ENCODE results near the gene C17orf107.

C17orf107 gene

GRCh38 chr17:4891411-4892410, 7.6 kb upstream of the C17orf107 start:
- peaks cover 24% of the 10 kb centered on the region for H3K36me3 Mint-ChIP-seq (ENCODE audit: low read depth)
- H3K4me1 Mint-ChIP-seq (ENCODE audit: low read depth), result no peaks in the 10 kb centered on the region

GRCh38 chr17:4892499-4893221, 6.7 kb upstream of the C17orf107 start:
- Mint-ChIP-seq H3K27ac (no peak overlapping the region), H3K4me1 (ENCODE audit: low read depth) (no peaks in the 10 kb centered on the region), H3K9me3 (no peaks in the 10 kb centered on the region), H3K4me3 (no peak overlapping the region), H3K27me3 (ENCODE audit: low read depth) (no peaks in the 10 kb centered on the region), H3K36me3 (ENCODE audit: low read depth) (peaks cover 20% of the 10 kb centered on the region)

More at GRCh38 chr17:4891411-4892410, 7.6 kb upstream of the C17orf107 start:
- no peak overlapping the region for H3K4me3 Mint-ChIP-seq
- H3K27me3 Mint-ChIP-seq (ENCODE audit: low read depth), result no peaks in the 10 kb centered on the region
- H3K9me3 Mint-ChIP-seq, result no peaks in the 10 kb centered on the region
- H3K27ac Mint-ChIP-seq, result no peak overlapping the region

DNA sequence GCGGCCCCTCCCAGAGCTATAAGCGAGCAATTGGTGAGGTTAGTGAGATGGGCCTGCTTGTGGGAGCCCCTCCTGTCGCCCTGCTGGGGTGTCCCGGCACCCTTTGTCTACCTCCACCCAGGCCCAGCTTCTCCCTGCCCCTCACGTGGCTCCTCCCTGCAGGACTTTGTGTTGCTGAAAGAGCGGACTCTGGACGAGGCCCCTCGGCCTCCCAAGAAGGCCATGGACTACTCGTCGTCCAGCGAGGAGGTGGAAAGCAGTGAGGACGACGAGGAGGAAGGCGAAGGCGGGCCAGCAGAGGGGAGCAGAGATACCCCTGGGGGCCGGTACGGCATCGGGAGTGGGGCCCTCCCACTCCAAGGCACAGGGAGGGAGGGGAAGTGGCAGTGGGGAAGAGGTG, 6.1 kb upstream of the C17orf107 start:
- Mint-ChIP-seq H3K36me3 (ENCODE audit: low read depth) (peaks cover 20% of the 10 kb centered on the region), H3K27ac (no peak overlapping the region), H3K4me1 (ENCODE audit: low read depth) (no peaks in the 10 kb centered on the region), H3K27me3 (ENCODE audit: low read depth) (no peaks in the 10 kb centered on the region), H3K9me3 (no peaks in the 10 kb centered on the region), H3K4me3 (no peak overlapping the region)

DNA sequence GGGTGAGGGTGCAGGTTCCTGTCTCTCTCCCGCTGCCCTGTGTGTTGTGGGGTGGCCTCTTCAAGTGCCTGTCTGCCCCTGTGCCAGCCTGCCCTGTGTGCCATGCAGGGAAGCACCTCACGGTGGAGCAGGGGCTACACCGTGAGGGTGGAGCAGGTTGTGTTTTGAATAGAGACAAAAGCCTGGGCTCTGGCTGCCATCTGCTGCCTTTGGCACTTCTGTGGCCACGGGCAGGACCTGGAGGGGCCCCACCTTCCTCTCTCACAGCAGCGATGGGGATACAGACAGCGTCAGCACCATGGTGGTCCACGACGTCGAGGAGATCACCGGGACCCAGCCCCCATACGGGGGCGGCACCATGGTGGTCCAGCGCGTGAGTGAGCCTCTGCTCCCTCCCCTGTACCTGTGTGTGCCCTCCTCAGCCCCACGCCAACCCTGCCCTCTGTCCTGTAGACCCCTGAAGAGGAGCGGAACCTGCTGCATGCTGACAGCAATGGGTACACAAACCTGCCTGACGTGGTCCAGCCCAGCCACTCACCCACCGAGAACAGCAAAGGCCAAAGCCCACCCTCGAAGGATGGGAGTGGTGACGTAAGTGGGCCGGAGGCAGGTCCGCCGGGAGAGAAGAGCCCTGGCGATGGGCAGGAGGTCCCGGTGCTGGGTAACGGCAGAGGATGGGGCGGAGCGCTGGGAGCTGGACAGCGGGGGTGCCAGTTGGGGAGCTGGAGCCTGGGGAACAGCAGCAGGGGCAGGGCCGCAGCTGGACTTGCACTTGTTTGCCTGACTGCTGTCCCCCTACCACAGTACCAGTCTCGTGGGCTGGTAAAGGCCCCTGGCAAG, 5.4 kb upstream of the C17orf107 start:
- Mint-ChIP-seq H3K27ac (no peak overlapping the region), H3K9me3 (no peaks in the 10 kb centered on the region), H3K36me3 (ENCODE audit: low read depth) (peaks cover 20% of the 10 kb centered on the region), H3K4me1 (ENCODE audit: low read depth) (peaks cover 3% of the 10 kb centered on the region), H3K27me3 (ENCODE audit: low read depth) (no peaks in the 10 kb centered on the region), H3K4me3 (no peak overlapping the region)

DNA sequence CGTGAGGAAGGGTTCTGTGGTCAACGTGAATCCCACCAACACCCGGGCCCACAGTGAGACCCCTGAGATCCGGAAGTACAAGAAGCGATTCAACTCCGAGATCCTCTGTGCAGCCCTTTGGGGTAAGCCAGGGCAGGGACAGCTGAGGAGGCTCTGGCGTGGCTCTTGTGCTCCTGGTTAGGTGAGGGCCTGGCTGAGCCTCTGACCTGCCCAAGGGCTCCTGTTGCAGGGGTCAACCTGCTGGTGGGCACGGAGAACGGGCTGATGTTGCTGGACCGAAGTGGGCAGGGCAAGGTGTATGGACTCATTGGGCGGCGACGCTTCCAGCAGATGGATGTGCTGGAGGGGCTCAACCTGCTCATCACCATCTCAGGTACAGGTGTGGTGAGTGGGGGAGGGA, 4.2 kb upstream of the C17orf107 start:
- Mint-ChIP-seq H3K4me3 (no peak overlapping the region), H3K9me3 (no peaks in the 10 kb centered on the region), H3K4me1 (ENCODE audit: low read depth) (peaks cover 7% of the 10 kb centered on the region), H3K27me3 (ENCODE audit: low read depth) (no peaks in the 10 kb centered on the region), H3K27ac (no peak overlapping the region), H3K36me3 (ENCODE audit: low read depth) (peaks cover 18% of the 10 kb centered on the region)

GRCh38 chr17:4895657-4896331, 3.5 kb upstream of the C17orf107 start:
- Mint-ChIP-seq H3K9me3 (no peaks in the 10 kb centered on the region), H3K4me1 (ENCODE audit: low read depth) (peaks cover 9% of the 10 kb centered on the region), H3K27me3 (ENCODE audit: low read depth) (peaks cover 2% of the 10 kb centered on the region), H3K27ac (no peak overlapping the region), H3K36me3 (ENCODE audit: low read depth) (peaks cover 11% of the 10 kb centered on the region), H3K4me3 (no peak overlapping the region)

- peaks cover 10% of the 10 kb centered on the region for H3K36me3 Mint-ChIP-seq (ENCODE audit: low read depth)
- peaks cover 10% of the 10 kb centered on the region for H3K4me1 Mint-ChIP-seq (ENCODE audit: low read depth)
- peaks cover 6% of the 10 kb centered on the region for H3K27me3 Mint-ChIP-seq (ENCODE audit: low read depth)
- no peak overlapping the region for H3K4me3 Mint-ChIP-seq
- H3K9me3 Mint-ChIP-seq, result no peaks in the 10 kb centered on the region
- H3K27ac Mint-ChIP-seq, result no peak overlapping the region
Observed at GRCh38 chr17:4896332-4897197, 2.8 kb upstream of the C17orf107 start.

GRCh38 chr17:4897198-4897687, 2.1 kb upstream of the C17orf107 start:
- Mint-ChIP-seq H3K27me3 (ENCODE audit: low read depth) (peaks cover 6% of the 10 kb centered on the region), H3K9me3 (no peaks in the 10 kb centered on the region), H3K27ac (no peak overlapping the region), H3K4me1 (ENCODE audit: low read depth) (peaks cover 11% of the 10 kb centered on the region), H3K4me3 (no peak overlapping the region), H3K36me3 (ENCODE audit: low read depth) (peaks cover 9% of the 10 kb centered on the region)

DNA sequence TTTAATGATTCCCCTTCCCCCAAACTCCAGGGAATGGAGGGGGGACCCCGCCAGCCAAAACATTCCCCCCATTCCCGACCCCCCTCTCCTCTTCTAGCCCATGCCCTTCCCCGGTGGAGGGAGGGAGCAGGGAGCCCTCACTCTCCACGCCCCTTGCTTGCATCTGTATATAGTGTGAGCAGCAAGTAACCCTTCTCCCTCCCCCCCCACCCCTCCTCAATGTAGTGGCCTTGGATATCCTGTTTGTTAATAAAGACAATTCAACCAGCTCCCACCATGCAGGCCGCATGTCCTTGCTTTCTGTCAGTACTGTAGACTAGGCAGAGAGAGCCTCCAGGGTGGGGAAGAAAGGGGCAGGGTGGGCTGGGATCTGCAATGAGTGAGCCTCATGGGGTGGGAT, 1.6 kb upstream of the C17orf107 start:
- Mint-ChIP-seq H3K4me1 (ENCODE audit: low read depth) (peaks cover 16% of the 10 kb centered on the region), H3K27ac (no peak overlapping the region), H3K9me3 (no peaks in the 10 kb centered on the region), H3K36me3 (ENCODE audit: low read depth) (peaks cover 9% of the 10 kb centered on the region), H3K27me3 (ENCODE audit: low read depth) (peaks cover 6% of the 10 kb centered on the region), H3K4me3 (no peak overlapping the region)

- peaks cover 6% of the 10 kb centered on the region for H3K27me3 Mint-ChIP-seq (ENCODE audit: low read depth)
Observed at GRCh38 chr17:4898351-4898750, 985 bp upstream of the C17orf107 start.

DNA sequence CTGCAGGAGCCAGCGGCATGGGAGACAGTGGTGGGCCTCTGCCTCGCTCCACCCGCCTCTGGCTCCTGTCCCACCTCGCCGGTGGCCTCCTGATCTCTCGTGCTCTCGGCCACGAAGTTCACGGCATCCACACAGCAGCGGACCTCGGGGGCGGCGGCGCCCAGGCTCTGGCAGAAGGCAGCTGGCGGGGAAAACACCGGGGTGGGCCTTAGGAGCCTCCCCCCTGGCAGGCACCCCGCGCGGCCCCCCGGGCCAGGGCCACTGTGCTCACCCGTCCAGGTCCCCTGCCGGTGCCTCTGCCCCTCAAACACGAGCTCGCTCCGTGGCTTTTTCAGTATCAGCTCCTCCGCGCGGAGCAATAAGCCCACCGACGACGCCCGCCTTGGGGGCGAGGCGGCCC, 409 bp upstream of the C17orf107 start:
- Mint-ChIP-seq H3K27me3 (ENCODE audit: low read depth) (peaks cover 6% of the 10 kb centered on the region), H3K4me1 (ENCODE audit: low read depth) (peaks cover 26% of the 10 kb centered on the region), H3K27ac (no peak overlapping the region)

More at GRCh38 chr17:4898351-4898750, 985 bp upstream of the C17orf107 start:
- Mint-ChIP-seq H3K4me1 (ENCODE audit: low read depth) (peaks cover 22% of the 10 kb centered on the region), H3K4me3 (peak overlapping the region; percentile 63), H3K27ac (no peak overlapping the region), H3K9me3 (no peaks in the 10 kb centered on the region), H3K36me3 (ENCODE audit: low read depth) (peaks cover 7% of the 10 kb centered on the region)

GRCh38 chr17:4900231-4901107, 1.1 kb downstream of the C17orf107 start:
- H3K36me3 Mint-ChIP-seq (ENCODE audit: low read depth), result peaks cover 6% of the 10 kb centered on the region
- H3K27ac Mint-ChIP-seq, result peak overlapping the region; percentile 72
- peak overlapping the region; percentile 87 for H3K4me3 Mint-ChIP-seq
- no peaks in the 10 kb centered on the region for H3K9me3 Mint-ChIP-seq
- peaks cover 10% of the 10 kb centered on the region for H3K27me3 Mint-ChIP-seq (ENCODE audit: low read depth)
- H3K4me1 Mint-ChIP-seq (ENCODE audit: low read depth), result peaks cover 26% of the 10 kb centered on the region

More for the DNA sequence above, 409 bp upstream of the C17orf107 start:
- H3K9me3 Mint-ChIP-seq, result no peaks in the 10 kb centered on the region
- peak overlapping the region; percentile 63 for H3K4me3 Mint-ChIP-seq
- peaks cover 7% of the 10 kb centered on the region for H3K36me3 Mint-ChIP-seq (ENCODE audit: low read depth)
